Keratinocyte (primary cell): Measurements from ENCODE around the gene FOXJ2. TPM values are rescaled to one million over a fixed set of nuclear protein-coding genes. Genes with fewer than 3 reads are reported as not detected.
"Not testable (repeated sequence)": the region's sequence is repeated elsewhere in the genome, so short reads cannot be mapped to it uniquely, and the experiment has no call there.

Experiments
- DNase-seq: peaks from one replicate; pipeline ENCODE4 v3.0.0-alpha.2; 2011; ENCODE audit warnings: low read depth, missing footprints, low spot score
- FAIRE-seq: peaks from 2 replicates; lab custom pipeline; 2011; peaks lifted over from hg19 to GRCh38; lab: Jason Lieb, UNC
- H2AFZ ChIP-seq: 2 replicates; pipeline ENCODE4 v1.6.0; 2012; ENCODE audit warnings: low read length, control low read depth, inconsistent platforms; ENCODE audit not compliant: control insufficient read depth
- H3K27ac ChIP-seq: 2 replicates; pipeline ENCODE4 v1.5.1; 2011; ENCODE audit warnings: low read length; ENCODE audit not compliant: control insufficient read depth, insufficient read depth
- H3K27me3 ChIP-seq: 3 replicates; pipeline ENCODE4 v1.6.0; 2011; ENCODE audit warnings: low read length; ENCODE audit not compliant: control insufficient read depth, insufficient read depth; ENCODE audit errors: extremely low read depth
- H3K36me3 ChIP-seq, 2 experiments: 2 replicates in 1 of 2; 3 replicates in 1 of 2; pipeline ENCODE4 v1.5.1; 2011; ENCODE audit warnings: low read length in 2 of 2, mild to moderate bottlenecking in 1 of 2; ENCODE audit not compliant: control insufficient read depth in 2 of 2, insufficient read depth in 2 of 2; ENCODE audit errors: extremely low read depth in 1 of 2
- H3K4me1 ChIP-seq: 3 replicates; pipeline ENCODE4 v1.5.1; 2011; ENCODE audit warnings: low read length; ENCODE audit not compliant: control insufficient read depth, insufficient read depth; ENCODE audit errors: extremely low read depth
- H3K4me2 ChIP-seq: 3 replicates; pipeline ENCODE4 v1.6.0; 2011; ENCODE audit warnings: low read depth, low read length; ENCODE audit not compliant: control insufficient read depth, insufficient read depth; ENCODE audit errors: extremely low read depth
- H3K4me3 ChIP-seq, 3 experiments: fragments of 200-600 bp in 1 of 3; sonication (generic) in 1 of 3; 2 replicates in 2 of 3; 3 replicates in 1 of 3; pipeline ENCODE4 v1.5.1; 2011 to 2016; ENCODE audit warnings: low read length in 3 of 3, mild to moderate bottlenecking in 3 of 3, control low read depth in 2 of 3, inconsistent platforms in 1 of 3, low read depth in 1 of 3, mixed read lengths in 1 of 3, mixed run types in 1 of 3, moderate library complexity in 1 of 3; ENCODE audit not compliant: control insufficient read depth in 2 of 3, insufficient read depth in 2 of 3; ENCODE audit errors: extremely low read depth in 1 of 3
- H3K79me2 ChIP-seq: 2 replicates; pipeline ENCODE4 v1.6.0; 2012; ENCODE audit warnings: low read length; ENCODE audit not compliant: control insufficient read depth, insufficient read depth
- H3K9ac ChIP-seq: 3 replicates; pipeline ENCODE4 v1.6.0; 2011; ENCODE audit warnings: low read length; ENCODE audit not compliant: control insufficient read depth, insufficient read depth; ENCODE audit errors: extremely low read depth
- H3K9me1 ChIP-seq: 3 replicates; pipeline ENCODE4 v1.6.0; 2011; ENCODE audit warnings: low read length; ENCODE audit not compliant: control insufficient read depth, insufficient read depth; ENCODE audit errors: extremely low read depth
- H3K9me3 ChIP-seq: 2 replicates; pipeline ENCODE4 v1.5.1; 2012; ENCODE audit warnings: low read depth, low read length; ENCODE audit not compliant: control insufficient read depth
- H4K20me1 ChIP-seq: 3 replicates; pipeline ENCODE4 v1.6.0; 2011; ENCODE audit warnings: low read length; ENCODE audit not compliant: control insufficient read depth, insufficient read depth; ENCODE audit errors: extremely low read depth
- EZH2 ChIP-seq: IDR thresholded peaks from one replicate; pipeline ENCODE4 v1.6.1; 2012; ENCODE audit warnings: inconsistent platforms, mild to moderate bottlenecking, low read length, moderate library complexity
- dilution Hi-C: fragments of 300-500 bp; cut with MboI; formaldehyde crosslinking; loops from one replicate; pipeline ENCODE4 v1.7.0; 2020; ENCODE audit warnings: low sequenced_read_pairs; ENCODE audit not compliant: extremely low pct_ligation_motif_present
- polyA minus RNA-seq, 3 experiments: library from RNA; depleted of rRNA, polyadenylated mRNA; stranded (reverse); fragments of >200 nt; gene quantifications; 1 replicate in 1 of 3; 2 replicates in 1 of 3; 3 replicates in 1 of 3; pipeline ENCODE4 v1.2.3, GENCODE V29; 2011
- polyA plus RNA-seq, 5 experiments: library from polyadenylated mRNA; depleted of rRNA in 3 of 5; stranded (reverse) in 3 of 5; stranded (forward) in 1 of 5; unstranded in 1 of 5; fragments of >200 nt; gene quantifications; 1 replicate in 1 of 5; 2 replicates in 3 of 5; 3 replicates in 1 of 5; pipeline versions ENCODE4 v1.2.1 to v1.2.3, GENCODE V29; 2011 to 2012; ENCODE audit warnings: missing spikeins in 2 of 5, low read depth in 1 of 5, low replicate concordance in 1 of 5
- TF ChIP-seq, protein P1 (sequence below), 3 experiments: IDR thresholded peaks in 1 of 3; conservative IDR thresholded peaks in 1 of 3; optimal IDR thresholded peaks in 1 of 3; 2 replicates in 2 of 3; 3 replicates in 1 of 3; pipeline versions ENCODE3 to v1.5.1; 2011; ENCODE audit warnings: low read length in 3 of 3, mild to moderate bottlenecking in 3 of 3, moderate library complexity in 2 of 3, control low read depth in 1 of 3, inconsistent platforms in 1 of 3; ENCODE audit not compliant: insufficient read depth in 2 of 3; ENCODE audit errors: extremely low read depth in 1 of 3

The FOXJ2 gene
- polyA plus RNA-seq (3.1 to 5.2 TPM (median 4.2 TPM) in 3 replicates), polyA minus RNA-seq (5.1 to 49.7 TPM (median 5.7 TPM) in 3 replicates)
- 3.9 TPM for polyA plus RNA-seq (2011; ENCODE audit: low read depth)
- 4.3 and 4.9 TPM in 2 replicates for polyA plus RNA-seq (2011; cell fraction: cytosol; rRNA removed)
- polyA plus RNA-seq (2011; cell fraction: nucleus; rRNA removed) = 11.0 TPM in 2 replicates
- polyA plus RNA-seq (2012; ENCODE audit: low replicate concordance) = 7.3 and 10.1 TPM in 2 replicates
- 4.6 TPM for polyA minus RNA-seq (2011; cell fraction: cytosol; rRNA and poly(A)+ RNA removed)
- 6.4 and 8.3 TPM in 2 replicates for polyA minus RNA-seq (2011; cell fraction: nucleus; rRNA and poly(A)+ RNA removed)

DNA sequence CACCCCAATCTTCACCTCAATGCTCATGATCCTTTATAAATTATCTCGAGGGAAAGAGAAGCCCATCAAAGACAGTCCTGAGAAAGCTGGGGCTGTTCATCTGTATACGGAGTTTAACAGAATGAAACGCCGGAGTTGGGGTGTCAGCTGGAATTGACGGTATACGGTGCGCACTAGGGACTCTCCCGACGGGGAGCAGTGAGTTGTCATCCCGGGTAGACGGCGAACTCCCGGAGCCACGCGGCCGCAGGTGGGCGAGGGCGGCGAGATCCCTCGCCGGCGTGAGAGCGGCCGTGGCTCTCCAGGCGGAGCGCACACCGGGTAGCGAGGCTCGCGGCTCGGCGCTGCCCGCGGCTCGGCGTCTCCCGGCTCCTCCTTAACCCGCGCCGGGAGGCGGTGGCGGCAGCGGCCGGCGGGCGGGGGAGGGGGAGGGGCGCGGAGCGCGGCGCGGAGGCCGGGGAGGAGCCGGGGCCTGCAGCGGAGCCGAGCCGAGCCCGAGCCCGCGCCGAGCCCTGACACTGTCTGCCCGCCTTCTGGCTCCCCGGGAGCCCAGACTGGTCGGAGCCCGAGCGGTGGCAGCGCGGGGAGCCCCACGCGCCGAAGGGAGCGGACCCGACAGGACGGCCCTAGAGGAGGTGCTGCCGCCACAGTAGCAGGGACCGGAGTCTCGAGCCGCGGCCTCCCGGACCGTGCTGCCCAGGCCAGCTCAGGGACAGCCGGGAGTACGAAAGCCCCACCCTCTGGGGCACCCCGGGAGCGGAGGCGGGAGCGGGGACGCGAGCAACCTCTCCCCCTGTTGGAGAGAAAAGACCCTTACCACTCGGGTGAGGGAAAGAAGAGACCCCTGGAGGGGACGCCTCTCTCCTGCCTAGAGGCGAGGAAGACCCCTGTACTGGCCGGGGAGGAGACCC is at the start of gene FOXJ2:
Gene FOXJ2 (plus strand): TSS at position 475 of the 911 bp plus-strand sequence. CDS start 7,117 bp downstream, outside the sequence.
- H3K27ac ChIP-seq = peak within 1 kb of the TSS; percentile 87
- dilution Hi-C loops = no loop called here
- H3K4me3 ChIP-seq = peak within 1 kb of the TSS; percentile 90 to 92 (median 91)
- peak within 1 kb of the TSS; percentile 97 for H3K9ac ChIP-seq
- H3K9me1 ChIP-seq = peaks cover 6% of the 10 kb centered on the region
- FAIRE-seq = no peak
- H4K20me1 ChIP-seq = no peaks in the 10 kb centered on the region
- no peaks in the 10 kb centered on the region for H3K9me3 ChIP-seq
- H3K4me1 ChIP-seq = peaks cover 42% of the 10 kb centered on the region
- DNase-seq = no peak
- H2AFZ ChIP-seq = peak within 1 kb of the TSS; percentile 93
- peaks cover 2 to 3% of the 10 kb centered on the region in 2 experiments for H3K36me3 ChIP-seq
- no peak for TF ChIP-seq EZH2
- TF ChIP-seq, protein P1, sequence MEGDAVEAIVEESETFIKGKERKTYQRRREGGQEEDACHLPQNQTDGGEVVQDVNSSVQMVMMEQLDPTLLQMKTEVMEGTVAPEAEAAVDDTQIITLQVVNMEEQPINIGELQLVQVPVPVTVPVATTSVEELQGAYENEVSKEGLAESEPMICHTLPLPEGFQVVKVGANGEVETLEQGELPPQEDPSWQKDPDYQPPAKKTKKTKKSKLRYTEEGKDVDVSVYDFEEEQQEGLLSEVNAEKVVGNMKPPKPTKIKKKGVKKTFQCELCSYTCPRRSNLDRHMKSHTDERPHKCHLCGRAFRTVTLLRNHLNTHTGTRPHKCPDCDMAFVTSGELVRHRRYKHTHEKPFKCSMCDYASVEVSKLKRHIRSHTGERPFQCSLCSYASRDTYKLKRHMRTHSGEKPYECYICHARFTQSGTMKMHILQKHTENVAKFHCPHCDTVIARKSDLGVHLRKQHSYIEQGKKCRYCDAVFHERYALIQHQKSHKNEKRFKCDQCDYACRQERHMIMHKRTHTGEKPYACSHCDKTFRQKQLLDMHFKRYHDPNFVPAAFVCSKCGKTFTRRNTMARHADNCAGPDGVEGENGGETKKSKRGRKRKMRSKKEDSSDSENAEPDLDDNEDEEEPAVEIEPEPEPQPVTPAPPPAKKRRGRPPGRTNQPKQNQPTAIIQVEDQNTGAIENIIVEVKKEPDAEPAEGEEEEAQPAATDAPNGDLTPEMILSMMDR (optimal IDR thresholded peaks at IDR 0.05 in 1 of 3, IDR thresholded peaks at IDR 0.05 in 1 of 3, conservative IDR thresholded peaks at IDR 0.05 in 1 of 3; ENCODE audit: extremely low read depth in 1 of 3, insufficient read depth in 2 of 3, low read length in 3 of 3) = no peak
- no peaks in the 10 kb centered on the region for H3K27me3 ChIP-seq
- peak within 1 kb of the TSS; percentile 97 for H3K4me2 ChIP-seq
- H3K79me2 ChIP-seq = peaks cover 35% of the 10 kb centered on the region

DNA sequence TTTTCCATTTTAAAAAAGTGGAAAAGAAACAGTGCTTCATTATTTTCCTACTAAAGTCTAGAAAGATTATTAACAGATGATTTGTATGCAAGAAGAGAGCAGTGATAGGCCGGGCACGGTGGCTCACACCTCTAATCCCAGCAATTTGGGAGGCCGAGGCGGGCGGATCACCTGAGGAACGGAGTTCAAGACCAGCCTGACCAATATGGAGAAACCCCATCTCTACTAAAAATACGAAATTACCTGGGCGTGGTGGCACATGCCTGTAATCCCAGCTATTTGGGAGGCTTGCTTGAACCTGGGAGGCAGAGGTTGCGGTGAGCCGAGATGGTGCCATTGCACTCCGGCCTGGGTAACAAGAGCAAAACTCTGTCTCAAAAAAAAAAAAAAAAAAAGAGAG is 49.5 kb upstream of the FOXJ2 start:
- H3K27me3 ChIP-seq, H3K36me3 ChIP-seq, H3K79me2 ChIP-seq, FAIRE-seq, H2AFZ ChIP-seq, dilution Hi-C loops, H3K4me2 ChIP-seq, H4K20me1 ChIP-seq, H3K9me1 ChIP-seq, DNase-seq, H3K9ac ChIP-seq, H3K9me3 ChIP-seq, H3K4me1 ChIP-seq, H3K27ac ChIP-seq, H3K4me3 ChIP-seq: not testable (repeated sequence)

DNA sequence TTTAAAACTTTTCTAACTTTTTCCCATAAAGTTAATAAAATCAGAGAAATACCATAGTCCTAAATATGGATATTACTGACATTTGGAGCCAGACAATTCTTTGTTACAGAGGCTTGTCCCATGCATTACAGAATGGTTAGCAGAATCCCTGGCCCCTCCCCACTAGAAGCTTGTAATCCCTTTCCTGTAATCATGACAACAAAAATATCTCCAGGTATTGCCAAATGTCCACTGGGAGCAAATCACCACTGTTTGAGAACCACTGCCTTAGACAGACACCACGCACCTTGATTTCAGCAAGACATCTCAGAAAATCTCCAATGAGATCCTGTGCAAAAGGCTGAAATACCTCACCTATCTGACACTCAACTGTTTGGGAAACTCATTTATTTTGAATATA is 49.1 kb upstream of the FOXJ2 start:
- H3K27me3 ChIP-seq, H3K27ac ChIP-seq, H3K4me1 ChIP-seq, H3K36me3 ChIP-seq, dilution Hi-C loops, H3K9me3 ChIP-seq, H3K9ac ChIP-seq, H3K4me3 ChIP-seq, H3K9me1 ChIP-seq, H3K4me2 ChIP-seq, H2AFZ ChIP-seq, DNase-seq, H3K79me2 ChIP-seq, H4K20me1 ChIP-seq: not testable (repeated sequence)
- peak; percentile 9 for FAIRE-seq
